ENCODE results near the gene DAGLA. TPM values are rescaled to one million over a fixed set of nuclear protein-coding genes. Genes with fewer than 3 reads are reported as not detected.

DAGLA gene
- total RNA-seq, 1 donor from 2014 or later, result 8.7 TPM

DNA sequence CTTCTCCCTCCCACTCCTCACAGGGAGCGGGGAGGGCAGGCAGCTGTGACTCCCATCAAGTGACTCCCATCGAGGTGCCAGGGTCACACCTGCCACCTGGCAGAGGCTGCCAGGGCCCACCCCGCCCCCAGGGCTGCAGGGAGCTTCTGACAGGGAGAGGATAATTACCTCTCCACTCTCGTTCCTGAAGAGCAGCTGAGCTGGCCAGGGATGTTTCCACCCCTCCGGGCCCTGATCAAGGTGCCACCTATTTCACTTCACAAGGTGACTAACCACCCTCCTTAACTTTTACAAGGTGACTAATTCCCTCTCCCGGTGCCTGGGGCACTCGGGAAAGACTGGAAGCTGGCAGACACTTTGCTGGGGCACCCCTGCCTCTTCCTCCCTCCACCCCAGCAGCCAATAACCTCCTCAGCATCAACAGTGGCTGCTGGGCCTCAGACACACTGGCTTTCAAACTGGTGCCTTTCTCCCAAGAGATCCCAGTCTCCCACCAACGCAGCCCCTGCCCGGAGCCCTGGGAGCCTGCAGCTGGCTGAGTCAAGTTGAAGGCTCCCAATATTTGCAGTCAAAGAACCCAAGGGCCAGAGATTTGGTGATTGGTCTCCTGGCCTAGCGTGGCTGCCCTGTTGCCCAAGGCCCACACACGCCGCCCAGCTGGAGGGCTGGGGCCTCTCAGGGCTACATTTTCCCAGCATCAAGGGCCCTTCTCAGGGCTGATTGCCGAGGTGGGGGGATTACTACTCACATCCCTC is 50.2 kb downstream of the DAGLA start:
- TF ChIP-seq, protein P1, sequence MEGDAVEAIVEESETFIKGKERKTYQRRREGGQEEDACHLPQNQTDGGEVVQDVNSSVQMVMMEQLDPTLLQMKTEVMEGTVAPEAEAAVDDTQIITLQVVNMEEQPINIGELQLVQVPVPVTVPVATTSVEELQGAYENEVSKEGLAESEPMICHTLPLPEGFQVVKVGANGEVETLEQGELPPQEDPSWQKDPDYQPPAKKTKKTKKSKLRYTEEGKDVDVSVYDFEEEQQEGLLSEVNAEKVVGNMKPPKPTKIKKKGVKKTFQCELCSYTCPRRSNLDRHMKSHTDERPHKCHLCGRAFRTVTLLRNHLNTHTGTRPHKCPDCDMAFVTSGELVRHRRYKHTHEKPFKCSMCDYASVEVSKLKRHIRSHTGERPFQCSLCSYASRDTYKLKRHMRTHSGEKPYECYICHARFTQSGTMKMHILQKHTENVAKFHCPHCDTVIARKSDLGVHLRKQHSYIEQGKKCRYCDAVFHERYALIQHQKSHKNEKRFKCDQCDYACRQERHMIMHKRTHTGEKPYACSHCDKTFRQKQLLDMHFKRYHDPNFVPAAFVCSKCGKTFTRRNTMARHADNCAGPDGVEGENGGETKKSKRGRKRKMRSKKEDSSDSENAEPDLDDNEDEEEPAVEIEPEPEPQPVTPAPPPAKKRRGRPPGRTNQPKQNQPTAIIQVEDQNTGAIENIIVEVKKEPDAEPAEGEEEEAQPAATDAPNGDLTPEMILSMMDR (IDR thresholded peaks at IDR 0.05; ENCODE audit: unreplicated experiment), result no peak

DNA sequence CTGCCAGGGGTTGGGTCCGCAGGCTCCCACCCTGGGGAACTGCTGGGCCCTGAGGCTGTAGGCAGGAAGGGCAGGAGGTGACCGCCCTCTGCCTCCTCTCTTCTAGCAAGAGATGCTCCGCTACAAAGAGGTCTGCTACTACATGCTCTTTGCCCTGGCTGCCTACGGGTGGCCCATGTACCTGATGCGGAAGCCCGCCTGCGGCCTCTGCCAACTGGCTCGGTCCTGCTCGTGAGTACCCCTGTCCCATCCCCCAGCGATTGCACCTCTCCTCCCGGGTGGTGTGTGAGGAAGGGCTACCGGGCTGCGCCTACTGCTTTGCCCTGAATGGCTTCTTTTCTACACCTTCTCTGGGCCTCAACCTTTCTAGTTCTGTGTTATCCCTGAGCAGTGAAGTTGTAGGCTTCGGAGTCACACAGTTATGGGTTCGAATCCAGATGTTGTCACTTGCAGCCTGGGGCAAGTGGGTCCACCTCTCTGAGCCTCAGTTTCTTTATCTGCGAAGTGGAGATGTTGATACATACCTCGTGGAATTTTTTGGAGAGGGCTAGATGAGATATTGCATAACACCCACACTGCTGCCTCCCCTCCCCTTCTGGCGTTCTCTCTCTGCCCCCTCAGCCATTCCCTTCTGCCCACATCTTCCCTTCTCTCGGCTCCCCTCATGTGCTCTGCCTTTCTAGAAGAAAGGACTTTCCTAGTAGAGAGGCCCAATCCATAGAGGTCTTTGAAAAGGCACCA is 51.2 kb downstream of the DAGLA start:
- Mint-ChIP-seq H3K4me1 (ENCODE audit: low read depth) (no peaks in the 10 kb centered on the region), H3K27me3 (no peaks in the 10 kb centered on the region), H3K27ac (no peak overlapping the region), H3K9me3 (ENCODE audit: low read depth) (no peaks in the 10 kb centered on the region), H3K4me3 (ENCODE audit: low read depth) (no peak overlapping the region), H3K36me3 (ENCODE audit: insufficient read depth) (peaks cover 8% of the 10 kb centered on the region)
- DNase-seq (ENCODE audit: low spot score, unreplicated experiment), result no peak
- TF ChIP-seq, protein P1 (IDR thresholded peaks at IDR 0.05; ENCODE audit: unreplicated experiment), result no peak

More for the DNA sequence above, 50.2 kb downstream of the DAGLA start:
- H3K9me3 Mint-ChIP-seq (ENCODE audit: low read depth), result no peaks in the 10 kb centered on the region
- no peaks in the 10 kb centered on the region for H3K27me3 Mint-ChIP-seq
- H3K36me3 Mint-ChIP-seq (ENCODE audit: insufficient read depth), result peaks cover 9% of the 10 kb centered on the region
- H3K4me3 Mint-ChIP-seq (ENCODE audit: low read depth), result no peak overlapping the region
- no peak for DNase-seq (ENCODE audit: low spot score, unreplicated experiment)
- no peak overlapping the region for H3K27ac Mint-ChIP-seq
- no peaks in the 10 kb centered on the region for H3K4me1 Mint-ChIP-seq (ENCODE audit: low read depth)

DNA sequence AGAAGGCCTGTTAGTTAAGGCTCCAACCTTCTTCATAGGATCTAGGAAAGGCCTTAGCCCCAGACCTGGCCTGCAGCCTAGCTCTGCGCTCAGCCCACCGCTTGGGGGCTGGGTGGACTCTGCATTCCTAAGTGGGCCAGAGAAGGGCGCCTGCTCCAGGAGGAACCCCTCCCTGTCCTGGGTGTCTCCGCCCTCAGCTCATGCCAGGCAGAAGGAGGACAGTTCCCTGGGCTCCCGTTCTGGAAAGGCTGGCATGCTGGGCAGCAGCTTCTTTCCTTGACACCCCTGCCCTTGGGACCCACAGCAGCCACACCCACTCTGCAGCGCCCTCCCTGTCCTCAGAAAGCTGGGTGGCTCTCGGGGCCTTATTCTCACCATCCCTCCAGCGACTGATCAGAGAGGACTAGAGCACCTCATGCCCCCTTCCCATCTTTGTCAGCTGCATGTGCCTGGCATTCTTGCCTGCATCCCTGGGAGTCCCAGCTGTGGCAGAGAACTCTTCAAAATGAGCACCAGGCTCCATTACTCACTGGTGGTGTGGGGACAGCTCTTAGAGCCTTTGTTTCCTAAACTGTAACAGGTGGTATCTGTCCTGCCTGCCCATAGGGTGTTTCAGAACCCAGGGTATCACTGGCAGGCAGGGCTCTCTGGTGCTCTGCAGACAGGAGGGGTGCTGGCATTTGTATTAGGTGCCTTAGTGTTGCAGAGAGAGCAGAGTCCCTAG is 51.9 kb downstream of the DAGLA start:
- Mint-ChIP-seq H3K4me3 (ENCODE audit: low read depth) (no peak overlapping the region), H3K36me3 (ENCODE audit: insufficient read depth) (peaks cover 8% of the 10 kb centered on the region), H3K4me1 (ENCODE audit: low read depth) (no peaks in the 10 kb centered on the region), H3K27me3 (no peaks in the 10 kb centered on the region), H3K27ac (no peak overlapping the region), H3K9me3 (ENCODE audit: low read depth) (no peaks in the 10 kb centered on the region)
- no peak for DNase-seq (ENCODE audit: low spot score, unreplicated experiment)
- TF ChIP-seq, protein P1 (IDR thresholded peaks at IDR 0.05; ENCODE audit: unreplicated experiment), result no peak

DNA sequence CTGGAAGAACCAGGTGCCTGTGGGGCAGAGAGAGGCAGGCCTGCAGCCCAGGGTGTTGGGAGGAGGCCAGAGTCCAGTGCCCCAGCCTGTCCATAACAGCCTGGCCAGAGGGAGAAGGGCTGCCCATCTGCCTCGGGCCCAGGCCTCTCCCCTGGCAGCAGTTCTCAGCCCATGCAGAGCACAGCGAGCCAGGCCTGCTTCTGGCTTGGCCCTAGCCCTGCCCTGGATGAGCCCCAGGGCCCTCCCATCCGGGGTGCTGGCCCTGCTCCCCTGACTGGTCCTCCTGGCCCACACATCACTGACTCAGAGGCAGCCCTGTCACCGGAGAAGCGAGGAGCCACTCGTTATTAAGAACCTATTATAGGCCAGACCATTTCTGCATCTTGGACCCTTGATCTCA is 52.5 kb downstream of the DAGLA start:
- DNase-seq (ENCODE audit: low spot score, unreplicated experiment), result no peak
- Mint-ChIP-seq H3K27me3 (no peaks in the 10 kb centered on the region), H3K27ac (no peak overlapping the region), H3K4me3 (ENCODE audit: low read depth) (no peak overlapping the region), H3K4me1 (ENCODE audit: low read depth) (no peaks in the 10 kb centered on the region), H3K9me3 (ENCODE audit: low read depth) (no peaks in the 10 kb centered on the region), H3K36me3 (ENCODE audit: insufficient read depth) (peaks cover 7% of the 10 kb centered on the region)
- TF ChIP-seq, protein P1 (IDR thresholded peaks at IDR 0.05; ENCODE audit: unreplicated experiment), result no peak
